ENCODE data around the gene MED26.
"Not testable (repeated sequence)": the region's sequence is repeated elsewhere in the genome, so short reads cannot be mapped to it uniquely, and the experiment has no call there.

Gene MED26, protein sequence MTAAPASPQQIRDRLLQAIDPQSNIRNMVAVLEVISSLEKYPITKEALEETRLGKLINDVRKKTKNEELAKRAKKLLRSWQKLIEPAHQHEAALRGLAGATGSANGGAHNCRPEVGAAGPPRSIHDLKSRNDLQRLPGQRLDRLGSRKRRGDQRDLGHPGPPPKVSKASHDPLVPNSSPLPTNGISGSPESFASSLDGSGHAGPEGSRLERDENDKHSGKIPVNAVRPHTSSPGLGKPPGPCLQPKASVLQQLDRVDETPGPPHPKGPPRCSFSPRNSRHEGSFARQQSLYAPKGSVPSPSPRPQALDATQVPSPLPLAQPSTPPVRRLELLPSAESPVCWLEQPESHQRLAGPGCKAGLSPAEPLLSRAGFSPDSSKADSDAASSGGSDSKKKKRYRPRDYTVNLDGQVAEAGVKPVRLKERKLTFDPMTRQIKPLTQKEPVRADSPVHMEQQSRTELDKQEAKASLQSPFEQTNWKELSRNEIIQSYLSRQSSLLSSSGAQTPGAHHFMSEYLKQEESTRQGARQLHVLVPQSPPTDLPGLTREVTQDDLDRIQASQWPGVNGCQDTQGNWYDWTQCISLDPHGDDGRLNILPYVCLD

DNA sequence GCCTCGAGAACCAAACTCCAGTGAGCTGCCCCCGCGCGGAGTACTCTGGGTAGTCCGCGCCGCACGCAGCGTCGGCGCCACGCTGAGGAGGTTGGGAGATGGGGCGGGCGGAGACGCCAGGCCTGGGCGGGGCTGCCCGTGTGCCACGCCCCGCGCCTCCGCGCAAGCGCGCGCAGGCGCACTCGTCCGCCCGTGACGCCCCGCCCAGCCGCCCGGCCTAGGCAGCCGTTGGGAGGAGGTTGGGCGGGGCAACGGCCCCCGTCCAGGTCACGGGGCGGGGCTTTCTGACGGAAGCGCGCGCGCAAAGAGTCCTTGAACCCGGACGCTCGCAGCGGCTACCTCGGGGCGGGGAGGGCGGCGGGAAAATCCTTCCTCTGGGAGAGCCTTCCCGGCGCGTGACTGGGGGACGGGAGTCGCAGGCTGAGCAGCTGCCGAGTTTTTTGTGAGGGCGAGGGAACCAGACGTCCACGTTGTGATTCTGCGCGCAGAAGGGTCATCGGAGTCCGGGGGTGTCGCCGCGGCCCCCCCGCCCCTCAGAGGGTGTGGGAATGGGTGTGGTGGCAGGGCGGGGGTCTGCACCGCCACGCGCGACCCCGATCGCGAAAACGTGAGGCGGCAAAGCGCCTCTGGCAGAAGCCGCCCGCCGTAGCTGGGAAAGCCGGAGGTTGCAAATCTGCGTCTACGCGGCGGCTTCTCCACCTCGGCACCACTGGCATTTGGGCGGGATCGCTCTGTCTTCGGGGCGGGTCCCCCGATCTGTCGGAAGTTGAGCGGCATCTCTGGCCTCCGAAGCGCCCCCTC, at the start of gene MED26:
Gene MED26 (minus strand): TSS at position 22 of the 801 bp plus-strand sequence. CDS start 261 bp downstream, outside the sequence.
- DNase-seq = peak; percentile 93 to 94

DNA sequence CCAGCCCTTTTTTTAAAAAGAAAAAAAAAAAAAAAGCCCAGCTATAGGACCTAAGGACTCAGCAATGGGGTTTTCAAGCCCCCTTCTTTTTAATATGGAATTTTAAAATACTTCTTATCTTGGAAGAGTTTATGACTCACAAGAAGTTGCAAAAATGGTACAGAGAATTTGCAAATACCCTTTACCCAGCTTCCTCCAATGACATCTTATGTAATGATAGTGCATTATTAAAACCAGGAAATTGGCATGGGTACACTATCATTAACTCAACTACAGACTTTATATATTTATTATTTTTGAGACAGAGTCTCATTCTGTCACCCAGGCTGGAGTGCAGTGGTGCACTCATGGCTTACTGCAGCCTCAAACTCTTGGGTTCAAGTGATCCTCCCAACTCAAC, 49.1 kb upstream of the MED26 start:
- DNase-seq = no peak

DNA sequence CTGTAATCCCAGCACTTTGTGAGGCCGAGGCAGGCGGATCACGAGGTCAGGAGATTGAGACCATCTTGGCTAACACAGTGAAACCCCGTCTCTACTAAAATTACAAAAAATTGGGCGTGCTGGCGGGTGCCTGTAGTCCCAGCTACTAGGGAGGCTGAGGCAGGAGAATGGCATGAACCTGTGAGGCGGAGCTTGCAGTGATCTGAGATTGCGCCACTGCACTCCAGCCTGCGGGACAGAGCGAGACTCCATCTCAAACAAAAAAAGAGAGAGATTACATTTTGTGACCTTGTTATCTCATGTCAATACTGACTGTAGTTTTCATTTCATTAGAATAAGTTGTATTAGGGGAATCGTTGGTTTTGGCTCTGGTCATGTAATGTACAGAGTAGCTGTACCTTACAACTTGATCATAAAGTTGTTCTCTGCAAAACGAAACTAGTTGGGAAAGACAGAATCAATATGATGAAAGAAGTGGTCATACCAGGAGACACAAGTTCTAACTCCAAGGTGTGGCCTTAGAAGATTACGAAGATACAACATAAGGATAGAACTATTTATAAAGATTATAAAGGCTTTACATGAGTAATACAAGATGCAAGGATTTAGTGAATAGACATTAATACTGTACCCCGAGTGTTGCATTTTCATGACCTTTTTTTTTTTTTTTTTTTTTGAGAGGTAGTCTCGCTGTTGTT, 48.2 kb upstream of the MED26 start:
- no peak for DNase-seq

DNA sequence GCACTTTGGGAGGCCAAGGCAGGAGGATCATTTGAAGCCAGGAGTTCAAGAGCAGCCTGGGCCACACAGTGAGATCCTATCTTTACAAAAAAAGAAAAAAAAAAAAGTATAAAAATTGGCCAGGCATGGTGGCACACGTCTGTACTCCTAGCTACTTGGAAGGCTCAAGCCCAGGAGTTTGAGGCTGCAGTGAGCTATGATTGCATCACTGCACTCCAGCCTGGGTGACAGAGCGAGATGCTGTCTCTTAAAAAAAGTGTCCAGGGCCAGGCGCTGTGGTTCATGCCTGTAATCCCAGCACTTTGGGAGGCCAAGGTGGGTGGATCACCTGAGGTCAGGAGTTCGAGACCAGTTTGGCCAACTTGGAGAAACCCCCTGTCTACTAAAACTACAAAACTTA, 45.8 kb upstream of the MED26 start:
- DNase-seq = not testable (repeated sequence)

DNA sequence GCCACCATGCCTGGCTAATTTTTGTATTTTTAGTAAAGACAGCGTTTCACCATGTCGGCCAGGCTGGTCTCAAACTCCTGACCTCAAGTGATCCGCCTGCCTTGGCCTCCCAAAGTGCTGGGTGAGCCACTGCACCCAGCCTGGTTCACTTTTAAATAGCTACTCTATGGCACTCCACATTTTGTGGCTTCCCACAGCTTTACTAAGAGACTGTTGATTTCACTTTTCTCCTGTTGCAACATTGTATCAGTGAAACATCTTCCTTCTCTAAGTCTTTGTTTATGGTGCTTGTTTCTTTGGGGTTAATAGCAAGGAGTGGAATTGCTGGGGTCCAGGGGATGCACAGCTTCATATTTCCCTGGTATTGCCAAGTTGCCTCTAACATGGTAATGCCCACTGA, 45.2 kb upstream of the MED26 start:
- no peak for DNase-seq

DNA sequence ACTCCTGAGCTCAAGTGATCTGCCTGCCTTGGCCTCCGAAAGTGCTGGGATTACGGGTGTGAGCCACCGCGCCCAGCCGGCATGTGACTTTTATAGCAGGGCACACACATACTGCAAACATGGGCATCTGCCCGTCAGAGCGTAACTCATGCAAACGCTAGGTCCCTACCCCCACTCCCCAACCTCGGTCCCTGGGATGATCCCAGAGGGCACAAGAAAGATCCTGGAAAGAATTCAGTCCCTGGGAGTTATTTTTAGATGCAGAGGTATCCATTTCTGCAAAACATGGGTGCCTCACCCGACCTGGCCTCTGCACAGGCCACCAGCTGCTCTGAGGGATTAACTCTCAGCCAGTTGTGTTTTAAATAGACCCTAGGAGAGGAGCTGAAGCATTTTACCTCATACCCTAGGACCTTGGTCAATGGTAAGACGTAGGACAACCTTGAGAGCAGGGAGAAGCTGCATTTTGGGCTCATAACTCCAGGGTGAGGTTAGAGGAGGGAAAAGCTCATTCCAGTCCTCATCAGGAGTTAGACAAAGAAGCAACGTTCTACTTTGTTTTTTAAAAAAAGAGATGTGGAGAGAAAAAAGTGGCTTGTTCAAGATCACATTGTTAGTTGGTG, 43.8 kb upstream of the MED26 start:
- no peak for DNase-seq

DNA sequence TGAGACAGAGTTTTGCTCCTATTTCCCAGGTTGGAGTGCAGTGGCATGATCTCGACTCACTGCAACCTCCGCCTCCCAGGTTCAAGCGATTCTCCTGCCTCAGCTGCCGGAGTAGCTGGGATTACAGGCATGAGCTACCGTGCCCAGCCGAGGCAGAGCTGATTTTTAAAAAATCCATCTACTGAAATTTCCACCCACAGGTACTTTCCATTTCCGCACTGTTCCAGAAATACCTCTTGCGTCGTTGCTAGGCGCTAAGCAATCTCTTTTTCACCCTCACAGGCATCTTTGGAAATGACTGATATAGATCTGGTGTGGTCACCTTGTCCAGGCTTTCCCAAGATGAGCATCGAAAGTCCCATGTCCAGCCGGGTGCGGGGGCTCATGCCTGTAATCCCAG, 42.3 kb upstream of the MED26 start:
- no peak for DNase-seq

DNA sequence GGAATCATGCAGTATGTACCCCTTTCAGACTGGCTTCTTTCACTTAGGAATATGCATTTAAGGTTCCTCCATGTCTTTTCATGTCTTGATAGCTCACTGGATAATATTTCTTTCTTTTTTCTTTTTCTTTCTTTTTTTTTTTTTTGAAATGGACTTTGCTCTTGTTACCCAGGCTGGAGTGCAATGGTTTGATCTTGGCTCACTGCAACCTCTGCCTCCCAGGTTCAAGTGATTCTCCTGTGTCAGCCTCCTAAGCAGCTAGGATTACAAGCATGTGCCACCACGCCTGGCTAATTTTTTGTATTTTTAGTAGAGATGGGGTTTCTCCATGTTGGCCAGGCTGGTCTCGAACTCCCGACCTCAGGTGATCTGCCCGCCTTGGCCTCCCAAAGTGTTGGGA, 40.7 kb upstream of the MED26 start:
- DNase-seq = not testable (repeated sequence)

DNA sequence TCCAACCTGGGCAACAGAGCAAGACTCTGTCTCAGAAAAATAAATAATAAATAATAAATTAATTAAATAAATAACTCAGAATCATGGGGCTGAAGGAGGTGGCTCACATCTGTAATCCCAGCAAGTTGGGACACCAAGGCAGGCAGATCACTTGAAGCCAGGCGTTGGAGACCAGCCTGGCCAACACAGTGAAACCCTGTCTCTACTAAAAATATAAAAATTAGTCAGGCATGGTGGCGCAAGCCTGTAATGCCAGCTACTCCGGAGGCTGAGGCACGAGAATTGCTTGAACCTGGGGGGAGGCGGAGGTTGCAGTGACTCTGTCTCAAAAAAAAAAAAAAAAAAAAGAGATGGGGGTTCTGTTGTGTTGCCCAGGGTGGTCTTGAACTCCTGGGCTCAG, 40.2 kb upstream of the MED26 start:
- DNase-seq = no peak

DNA sequence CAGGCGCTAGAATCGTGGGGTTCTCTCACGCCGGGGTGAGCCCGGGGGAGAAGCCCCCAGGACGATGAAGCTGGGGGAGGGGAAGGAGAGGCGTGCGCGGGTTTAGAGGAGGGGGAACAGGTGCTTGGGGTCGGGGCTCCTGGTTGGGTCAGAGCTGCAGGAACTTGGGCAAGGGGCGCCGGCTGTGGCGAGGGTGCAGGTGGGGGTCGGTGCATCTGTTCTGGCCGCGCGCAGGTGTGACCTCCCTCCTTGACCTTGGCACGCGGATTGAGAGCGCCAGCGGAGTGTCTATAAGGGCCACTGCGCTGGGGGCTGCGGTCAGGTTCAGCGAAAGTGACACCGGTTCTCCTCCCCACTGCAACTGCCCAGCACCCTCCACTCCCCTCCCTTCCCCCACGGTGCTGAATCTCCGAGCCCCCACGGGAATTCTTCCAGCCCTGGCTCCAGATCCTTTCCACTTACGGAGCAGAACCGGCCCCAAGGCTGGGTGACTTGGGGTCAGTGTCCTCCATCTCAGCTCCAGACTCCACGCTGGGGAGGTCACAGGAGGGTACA, 33.6 kb upstream of the MED26 start:
- no peak for DNase-seq

DNA sequence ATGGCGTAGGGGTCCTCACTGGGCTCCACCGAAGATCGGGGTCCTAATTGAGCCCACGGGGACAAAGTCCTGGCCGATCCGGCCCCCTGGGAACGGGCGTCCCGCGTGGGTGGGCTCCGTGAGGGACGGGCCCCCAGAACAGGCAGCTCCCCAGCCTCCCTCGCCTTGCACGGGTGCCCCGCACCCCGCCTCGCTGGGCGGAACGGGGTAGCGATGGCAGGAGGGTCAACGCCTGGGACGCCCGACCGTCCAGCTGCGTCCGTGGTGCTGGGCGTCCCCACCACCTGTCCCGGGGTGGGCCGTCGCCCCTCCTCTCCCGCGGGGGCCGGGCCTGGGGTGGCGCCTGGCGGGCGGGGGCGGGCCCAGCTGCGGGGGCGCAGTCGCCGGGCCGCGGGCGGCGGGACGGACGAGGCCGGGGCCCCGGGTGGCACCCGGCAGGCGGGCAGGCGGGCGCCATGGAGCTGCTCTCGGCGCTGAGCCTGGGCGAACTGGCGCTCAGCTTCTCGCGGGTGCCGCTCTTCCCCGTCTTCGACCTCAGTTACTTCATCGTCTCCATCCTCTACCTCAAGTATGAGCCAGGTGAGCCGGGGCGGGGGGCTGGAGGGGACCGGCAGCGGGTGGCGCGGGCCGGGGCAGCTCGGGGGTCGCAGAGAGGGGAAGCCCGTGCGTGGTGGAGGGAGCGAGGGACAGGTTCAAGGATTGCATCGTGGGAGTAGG, 32.9 kb upstream of the MED26 start, which contains the start of gene TMEM38A:
Gene TMEM38A (plus strand): TSS at position 377 of the 717 bp plus-strand sequence. CDS start 79 bp downstream, at position 456.
- peak; percentile 16 to 44 for DNase-seq

DNA sequence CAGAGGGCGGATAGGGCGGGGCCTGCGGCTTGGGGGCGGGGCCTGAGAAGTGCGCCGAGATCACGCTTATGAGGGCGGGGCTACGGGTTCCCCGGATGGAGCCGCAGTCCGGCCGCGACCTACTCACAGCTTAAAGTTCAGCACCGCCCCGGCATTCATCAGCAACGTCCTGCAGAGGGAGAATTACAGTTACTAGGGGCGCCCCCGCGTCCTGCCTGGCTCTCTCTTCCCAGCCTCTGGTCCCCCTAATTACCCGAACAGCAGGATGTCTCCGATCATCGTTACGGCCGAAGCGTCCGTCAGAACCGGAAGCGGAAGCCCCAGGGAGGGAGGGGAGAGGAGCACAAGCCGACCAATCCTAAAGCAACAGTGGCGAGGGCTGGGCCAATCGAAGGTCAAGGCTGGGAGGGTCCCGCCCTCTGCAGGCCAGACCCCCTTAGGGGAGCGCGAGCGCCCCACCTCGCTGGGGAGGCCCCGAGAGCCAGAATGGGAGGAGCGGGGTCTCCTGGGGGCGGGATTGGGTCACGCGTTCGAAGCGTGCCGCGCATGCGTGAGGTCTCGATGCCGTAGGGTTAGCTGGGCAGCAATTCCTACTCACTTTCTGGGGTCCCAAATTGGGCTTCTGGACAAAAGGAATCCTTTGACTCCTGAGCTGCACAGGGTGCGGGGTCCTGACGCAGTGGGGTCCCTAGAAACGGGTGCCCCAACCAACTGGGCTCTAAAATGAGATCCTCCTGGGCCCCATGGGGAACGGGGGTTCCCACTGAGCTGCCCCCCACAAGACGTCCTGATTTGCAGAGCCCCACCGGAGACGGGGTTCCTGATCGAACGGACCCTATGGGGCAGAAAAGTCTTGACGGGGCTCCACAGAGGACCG, 32.1 kb upstream of the MED26 start, which contains the start of gene SMIM7:
Gene SMIM7 (minus strand): TSS at position 313 of the 877 bp plus-strand sequence. CDS start 34 bp downstream, at position 279.
- peak; percentile 99 for DNase-seq

DNA sequence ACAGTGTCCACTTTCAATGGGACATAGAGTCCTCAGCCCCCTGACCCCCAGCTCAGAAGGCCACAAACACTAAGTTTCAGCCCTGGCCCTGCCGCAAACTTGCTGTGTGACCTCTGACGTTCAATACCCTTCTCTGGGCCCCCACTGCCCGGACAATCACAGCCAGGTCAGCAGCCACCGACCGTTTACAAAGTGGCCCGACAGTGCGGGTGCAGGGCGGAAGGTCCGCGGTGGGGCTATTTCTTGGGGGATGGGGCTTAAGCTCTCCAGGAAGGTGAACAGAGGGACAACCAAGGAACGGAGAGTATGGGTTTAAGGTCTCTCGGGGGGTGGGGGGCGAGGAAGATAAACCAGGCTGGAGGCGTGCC, 31.4 kb upstream of the MED26 start:
- no peak for DNase-seq

DNA sequence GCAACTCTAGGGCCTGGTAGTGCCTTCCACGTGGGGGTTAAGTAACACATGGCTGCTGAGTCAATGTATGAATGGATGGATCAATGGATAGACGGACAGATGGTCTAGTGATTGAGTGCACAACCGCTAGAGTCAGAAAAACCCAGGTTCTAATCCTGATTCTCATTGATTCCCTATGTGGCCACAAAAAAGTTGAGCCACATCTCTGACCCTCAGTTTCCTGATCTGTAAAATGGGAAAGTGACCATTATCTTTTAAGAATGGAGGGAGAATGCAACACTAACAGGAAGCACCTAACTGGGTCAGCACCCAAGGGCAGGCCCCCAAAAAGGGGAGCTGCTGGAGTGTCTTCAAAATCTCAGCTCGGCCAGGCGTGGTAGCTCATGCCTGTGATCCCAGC, 29.4 kb upstream of the MED26 start:
- no peak for DNase-seq

DNA sequence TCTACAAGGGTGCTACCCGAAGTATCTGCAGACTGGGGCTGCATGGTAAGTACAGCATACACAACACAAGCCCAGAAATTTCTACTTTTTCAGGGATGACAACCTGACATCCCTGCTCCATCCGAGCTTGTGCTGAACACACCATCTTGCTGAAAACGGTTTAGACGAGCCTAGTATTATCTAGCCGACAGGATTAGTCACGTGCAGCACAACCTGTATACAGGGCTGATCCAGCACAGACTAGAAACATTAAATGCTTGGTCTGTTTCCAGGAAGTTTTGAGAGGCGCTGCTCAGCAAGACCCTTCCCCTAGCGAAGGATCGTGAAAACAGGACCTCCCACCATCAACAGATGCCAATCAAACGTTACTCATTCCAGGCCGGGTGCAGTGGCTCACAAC, 27.7 kb upstream of the MED26 start:
- DNase-seq = no peak

DNA sequence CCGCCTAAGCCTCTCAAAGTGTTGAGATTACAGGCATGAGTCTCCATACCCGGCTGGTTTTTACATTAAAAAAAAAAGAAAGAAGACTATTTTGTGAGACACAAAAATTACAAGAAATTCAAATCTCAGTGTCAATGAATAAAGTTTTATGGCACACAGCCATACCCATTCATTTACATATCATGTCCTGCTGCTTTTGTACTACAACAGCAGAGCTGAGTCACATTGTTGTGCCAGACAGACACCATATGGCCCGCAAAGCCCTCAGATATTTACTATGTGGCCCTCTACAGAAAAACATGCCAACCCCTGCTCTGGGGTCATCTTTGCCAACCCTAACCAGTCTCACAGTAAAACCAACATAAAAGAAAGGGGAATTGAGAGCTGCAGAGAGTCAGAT, 26.6 kb upstream of the MED26 start:
- DNase-seq = no peak

DNA sequence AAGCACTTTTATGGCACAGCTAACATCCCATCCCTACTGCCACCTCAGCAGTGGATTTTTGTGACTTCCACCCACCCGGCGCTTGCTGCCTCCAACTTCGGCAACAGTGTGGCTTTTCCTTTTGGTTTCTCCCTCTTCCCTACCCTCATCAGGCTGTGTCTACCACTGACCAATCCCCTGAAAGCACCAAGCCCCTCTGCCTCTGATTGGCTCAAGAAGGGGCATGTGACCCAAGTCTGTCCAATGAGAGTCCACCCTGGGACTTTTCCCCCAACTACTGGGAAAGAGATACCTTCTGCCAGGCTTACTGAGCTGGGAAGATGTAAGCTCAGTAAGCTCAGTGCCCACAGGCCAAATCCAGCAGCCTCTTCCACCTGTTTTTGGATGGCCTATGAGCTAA, 26.1 kb upstream of the MED26 start:
- DNase-seq = no peak

DNA sequence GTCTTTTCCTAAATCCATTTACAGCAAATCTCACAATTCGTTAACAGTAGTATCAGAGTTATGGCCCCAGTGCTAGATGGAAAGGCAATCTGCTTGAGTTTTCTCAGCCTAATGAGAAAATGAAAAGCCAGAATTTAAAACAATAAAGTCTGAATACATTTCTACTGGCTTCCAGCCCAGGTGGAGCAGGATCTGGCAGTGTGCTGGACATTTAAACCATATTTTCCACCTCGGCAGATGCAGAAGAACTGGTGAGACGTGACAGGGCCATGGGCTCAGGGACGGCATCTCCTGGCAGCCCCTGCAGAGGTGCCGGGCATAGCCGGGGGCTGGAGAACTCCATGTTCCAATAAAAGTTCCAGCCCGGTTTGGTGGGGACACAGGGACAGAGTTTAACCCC, 24.9 kb upstream of the MED26 start:
- no peak for DNase-seq

DNA sequence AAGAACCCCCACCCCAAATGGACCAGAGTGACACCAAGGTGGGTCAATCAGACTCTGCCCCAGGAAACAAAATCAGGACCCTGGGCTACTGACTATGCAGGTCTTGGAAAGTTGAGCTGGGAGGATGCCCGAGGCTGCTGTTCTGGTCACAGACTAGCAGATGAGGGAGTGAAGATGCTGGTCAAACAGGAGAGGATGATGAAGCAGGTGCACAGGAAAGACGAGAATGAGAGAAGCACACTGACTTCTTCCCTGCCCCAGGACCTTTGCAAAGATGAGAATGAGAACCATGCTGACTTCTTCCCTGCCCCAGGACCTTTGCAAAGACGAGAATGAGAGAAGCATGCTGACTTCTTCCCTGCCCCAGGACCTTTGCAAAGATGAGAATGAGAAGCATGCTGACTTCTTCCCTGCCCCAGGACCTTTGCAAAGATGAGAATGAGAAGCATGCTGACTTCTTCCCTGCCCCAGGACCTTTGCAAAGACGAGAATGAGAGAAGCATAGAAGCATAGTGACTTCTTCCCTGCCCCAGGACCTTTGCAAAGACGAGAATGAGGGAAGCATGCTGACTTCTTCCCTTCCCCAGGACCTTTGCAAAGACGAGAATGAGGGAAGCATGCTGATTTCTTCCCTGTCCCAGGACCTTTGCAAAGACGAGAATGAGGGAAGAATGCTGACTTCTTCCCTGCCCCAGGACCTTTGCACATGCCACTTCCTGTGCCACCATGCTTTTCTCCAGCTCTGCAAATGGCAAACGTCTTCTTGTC, 23.6 kb upstream of the MED26 start:
- DNase-seq = not testable (repeated sequence)

DNA sequence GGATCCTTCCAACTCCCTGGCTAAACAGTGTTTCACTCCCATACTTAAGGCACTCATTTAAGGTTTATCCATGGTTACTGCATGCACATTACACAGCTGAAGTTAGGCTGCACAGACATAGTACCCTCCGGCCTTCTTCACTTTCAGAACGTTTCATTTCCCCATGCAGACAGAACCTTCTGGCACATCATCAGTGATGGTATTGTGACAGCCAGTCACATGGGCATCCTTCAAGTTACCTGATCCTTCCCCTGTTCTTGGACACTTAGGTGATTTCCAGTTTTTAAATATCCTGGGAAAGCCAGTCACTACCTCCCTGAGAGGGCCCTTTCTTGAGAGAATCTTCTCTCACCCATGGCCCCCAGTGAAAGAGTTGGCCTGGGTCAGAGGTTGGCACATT, 22.8 kb upstream of the MED26 start:
- no peak for DNase-seq
